Endothelial cell (in vitro differentiated cells): ENCODE measurements around the gene TIGD3. TPM values are rescaled to one million over a fixed set of nuclear protein-coding genes. Genes with fewer than 3 reads are reported as not detected.

Source experiments
- DNase-seq: peaks from one replicate; pipeline ENCODE4 v3.0.0; 2021; ENCODE audit warnings: low spot score
- H3K27ac Mint-ChIP-seq: one replicate; pipeline ENCODE4 v1.8.0; 2021; ENCODE audit warnings: mixed read lengths, inconsistent platforms; ENCODE audit not compliant: unreplicated experiment
- H3K27me3 Mint-ChIP-seq: one replicate; pipeline ENCODE4 v1.8.0; 2021; ENCODE audit warnings: mild to moderate bottlenecking, moderate library complexity, mixed read lengths, inconsistent platforms; ENCODE audit not compliant: unreplicated experiment
- H3K36me3 Mint-ChIP-seq: one replicate; pipeline ENCODE4 v1.8.0; 2021; ENCODE audit warnings: mild to moderate bottlenecking, low read depth, mixed read lengths, inconsistent platforms; ENCODE audit not compliant: unreplicated experiment
- H3K4me1 Mint-ChIP-seq: one replicate; pipeline ENCODE4 v1.8.0; 2021; ENCODE audit warnings: mild to moderate bottlenecking, mixed read lengths, inconsistent platforms; ENCODE audit not compliant: unreplicated experiment
- H3K4me3 Mint-ChIP-seq: one replicate; pipeline ENCODE4 v1.8.0; 2021; ENCODE audit warnings: mild to moderate bottlenecking, mixed read lengths, inconsistent platforms; ENCODE audit not compliant: unreplicated experiment
- H3K9me3 Mint-ChIP-seq: one replicate; pipeline ENCODE4 v1.8.0; 2021; ENCODE audit warnings: mixed read lengths, inconsistent platforms; ENCODE audit not compliant: unreplicated experiment
- total RNA-seq: library from RNA; stranded (reverse); fragmentation: NEBNext Ultra II Directional; extraction: Animal tissue kit (Norgen Biotek cat#: 25700); gene quantifications from one replicate; pipeline ENCODE4 v1.2.1, GENCODE V29; 2021; ENCODE audit not compliant: unreplicated experiment
- TF ChIP-seq, protein P1 (sequence below): fragments of 200-600 bp; sonication (generic); IDR thresholded peaks from one replicate; pipeline ENCODE4 v1.5.0; 2021; ENCODE audit warnings: antibody characterized with exemption; ENCODE audit not compliant: unreplicated experiment

The TIGD3 gene
- total RNA-seq, 1 donor from 2014 or later: 0.44 TPM

DNA sequence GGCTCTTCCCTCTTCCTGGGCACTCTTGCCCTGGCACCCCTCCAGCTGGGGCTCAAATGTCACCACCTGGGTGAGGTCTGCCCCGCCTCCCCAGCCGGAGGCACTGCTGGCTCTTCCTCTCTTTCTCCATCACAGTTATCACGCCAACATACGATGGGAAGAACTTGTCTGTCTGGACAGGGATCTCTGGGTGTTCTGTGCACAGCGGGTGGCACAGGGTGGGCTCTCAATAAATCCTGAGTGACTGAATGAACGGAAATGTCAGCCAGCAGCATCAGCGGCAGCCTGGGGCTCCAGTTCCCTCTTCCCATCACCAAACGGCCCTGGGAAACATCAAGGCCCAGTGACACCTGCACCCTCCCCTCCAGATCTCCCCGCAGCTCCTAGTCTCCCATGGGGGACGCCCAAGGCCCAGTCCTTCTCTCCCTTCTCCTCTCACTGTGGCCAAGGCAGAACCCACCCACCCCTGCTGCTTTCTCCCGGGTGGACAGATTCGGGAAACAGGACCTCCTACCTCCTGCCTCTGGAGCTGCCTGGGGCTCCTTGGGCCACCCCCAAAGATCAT, 28.3 kb downstream of the TIGD3 start:
- Mint-ChIP-seq H3K36me3 (no peaks in the 10 kb centered on the region), H3K27ac (peak overlapping the region; percentile 87), H3K4me1 (peaks cover 29% of the 10 kb centered on the region), H3K9me3 (no peaks in the 10 kb centered on the region), H3K4me3 (peak overlapping the region; percentile 57), H3K27me3 (peaks cover 6% of the 10 kb centered on the region)
- TF ChIP-seq, protein P1, sequence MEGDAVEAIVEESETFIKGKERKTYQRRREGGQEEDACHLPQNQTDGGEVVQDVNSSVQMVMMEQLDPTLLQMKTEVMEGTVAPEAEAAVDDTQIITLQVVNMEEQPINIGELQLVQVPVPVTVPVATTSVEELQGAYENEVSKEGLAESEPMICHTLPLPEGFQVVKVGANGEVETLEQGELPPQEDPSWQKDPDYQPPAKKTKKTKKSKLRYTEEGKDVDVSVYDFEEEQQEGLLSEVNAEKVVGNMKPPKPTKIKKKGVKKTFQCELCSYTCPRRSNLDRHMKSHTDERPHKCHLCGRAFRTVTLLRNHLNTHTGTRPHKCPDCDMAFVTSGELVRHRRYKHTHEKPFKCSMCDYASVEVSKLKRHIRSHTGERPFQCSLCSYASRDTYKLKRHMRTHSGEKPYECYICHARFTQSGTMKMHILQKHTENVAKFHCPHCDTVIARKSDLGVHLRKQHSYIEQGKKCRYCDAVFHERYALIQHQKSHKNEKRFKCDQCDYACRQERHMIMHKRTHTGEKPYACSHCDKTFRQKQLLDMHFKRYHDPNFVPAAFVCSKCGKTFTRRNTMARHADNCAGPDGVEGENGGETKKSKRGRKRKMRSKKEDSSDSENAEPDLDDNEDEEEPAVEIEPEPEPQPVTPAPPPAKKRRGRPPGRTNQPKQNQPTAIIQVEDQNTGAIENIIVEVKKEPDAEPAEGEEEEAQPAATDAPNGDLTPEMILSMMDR: no peak
- DNase-seq: no peak

DNA sequence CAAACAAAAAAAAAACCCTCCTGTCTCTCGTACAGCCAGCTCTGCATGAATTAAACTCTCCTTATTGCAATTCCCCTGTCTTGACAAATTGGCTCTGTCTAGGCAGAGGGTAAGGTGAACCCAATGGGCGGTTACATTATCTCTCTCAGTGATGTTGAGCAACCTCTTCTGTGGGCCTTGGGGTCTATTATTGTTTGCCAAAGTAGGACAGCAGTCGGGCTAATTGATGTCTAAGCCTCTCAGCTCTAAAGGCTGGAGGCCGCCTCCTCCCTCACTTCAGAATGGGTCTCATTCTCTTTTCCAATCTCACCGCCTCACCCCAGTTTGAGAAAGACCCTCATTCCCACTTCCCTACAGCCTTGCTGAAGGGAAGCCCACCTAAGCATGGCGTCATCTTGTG, 29.2 kb downstream of the TIGD3 start:
- Mint-ChIP-seq H3K27me3 (peaks cover 8% of the 10 kb centered on the region), H3K9me3 (no peaks in the 10 kb centered on the region), H3K36me3 (no peaks in the 10 kb centered on the region), H3K4me3 (no peak overlapping the region), H3K27ac (peak overlapping the region; percentile 5), H3K4me1 (peaks cover 32% of the 10 kb centered on the region)
- TF ChIP-seq, protein P1: no peak
- DNase-seq: no peak

DNA sequence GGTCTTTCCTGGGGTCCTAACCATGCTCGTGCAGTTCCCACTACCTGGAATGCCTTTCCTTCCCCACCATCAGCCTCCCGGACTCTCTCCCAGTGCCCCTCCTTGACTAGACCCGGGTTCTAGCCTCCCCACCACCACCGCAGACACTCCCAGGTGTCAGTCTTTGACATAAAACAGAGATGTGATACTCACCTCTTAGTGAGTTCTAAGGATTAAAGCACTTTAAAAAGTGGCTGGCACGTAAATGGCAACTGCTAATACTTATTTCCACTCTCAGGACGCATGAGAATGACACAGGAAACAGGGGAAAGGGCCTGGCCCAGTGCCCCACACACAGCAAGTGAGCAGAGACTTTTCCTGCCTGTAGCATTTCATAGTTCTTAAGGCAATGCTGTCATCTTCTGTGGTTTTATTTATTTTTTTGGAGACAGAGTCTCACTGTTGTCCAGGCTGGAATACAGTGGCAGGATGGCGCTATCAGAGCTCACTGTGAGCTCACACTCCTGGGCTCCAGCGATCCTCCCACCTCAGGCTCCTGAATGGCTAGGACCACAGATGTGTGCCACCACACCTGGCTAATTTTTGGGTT, 29.8 kb downstream of the TIGD3 start:
- no peak for DNase-seq
- TF ChIP-seq, protein P1: no peak
- Mint-ChIP-seq H3K4me3 (no peak overlapping the region), H3K27me3 (peaks cover 9% of the 10 kb centered on the region), H3K27ac (peak overlapping the region; percentile 44), H3K9me3 (no peaks in the 10 kb centered on the region), H3K4me1 (peaks cover 38% of the 10 kb centered on the region), H3K36me3 (no peaks in the 10 kb centered on the region)

DNA sequence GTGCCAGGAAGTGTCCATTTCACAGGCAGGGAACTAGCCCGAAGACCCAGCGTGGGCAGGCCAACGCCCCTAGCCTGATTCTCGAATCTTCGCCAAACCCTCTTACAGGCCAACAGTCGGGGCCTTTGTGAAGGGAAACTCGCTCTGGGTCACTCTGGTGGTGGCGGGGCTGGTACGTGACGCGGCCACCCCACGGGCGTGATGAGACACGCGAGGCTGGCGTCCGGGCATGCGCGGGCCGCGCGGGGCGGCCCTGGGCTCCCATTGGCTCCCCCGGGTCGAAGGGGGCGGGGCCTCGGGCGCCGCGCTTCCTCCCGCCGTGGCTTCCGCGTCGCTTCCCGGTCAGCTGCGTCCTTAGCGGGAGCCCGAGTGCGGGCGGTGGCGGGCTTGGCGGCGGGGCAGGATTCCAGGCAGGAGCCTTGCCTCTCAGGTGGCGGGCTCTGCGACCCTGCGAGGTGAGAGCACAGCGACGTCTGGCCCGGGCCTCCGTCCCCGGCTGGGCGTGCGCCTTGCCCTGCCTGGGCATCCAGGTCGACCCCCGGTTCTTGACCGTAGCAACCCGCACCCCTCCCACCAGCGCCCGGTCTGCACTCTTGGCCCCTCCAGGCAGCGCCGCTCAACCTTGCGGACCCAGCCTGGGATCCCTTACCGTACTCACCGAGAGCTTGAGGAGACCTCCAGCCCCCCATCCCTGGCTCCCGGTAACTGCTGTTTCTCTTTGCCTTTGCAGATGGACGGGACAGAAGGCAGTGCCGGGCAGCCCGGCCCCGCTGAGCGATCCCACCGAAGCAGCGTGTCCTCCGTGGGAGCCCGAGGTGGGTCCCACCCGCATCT, 32.0 kb downstream of the TIGD3 start, which contains the start of gene FRMD8:
FRMD8 (plus strand) TSS at position 331 of the 834 bp plus-strand sequence; CDS start at position 731, 400 bp downstream.
- DNase-seq: peak; percentile 86
- H3K4me1 Mint-ChIP-seq: peaks cover 55% of the 10 kb centered on the region
- H3K27ac Mint-ChIP-seq: no peak within 1 kb of the TSS
- peak within 1 kb of the TSS; percentile 94 for H3K4me3 Mint-ChIP-seq
- no peaks in the 10 kb centered on the region for H3K9me3 Mint-ChIP-seq
- peaks cover 9% of the 10 kb centered on the region for H3K27me3 Mint-ChIP-seq
- H3K36me3 Mint-ChIP-seq: no peaks in the 10 kb centered on the region
- TF ChIP-seq, protein P1: no peak
